GM12874 (cell line): Measurements from ENCODE around the gene ANP32D.

Source experiments
- TF ChIP-seq, protein P1 (sequence below): IDR thresholded peaks from 2 replicates; pipeline ENCODE4 v1.5.1; 2011; ENCODE audit warnings: low read depth, mild to moderate bottlenecking, control low read depth, low read length, moderate library complexity; ENCODE audit not compliant: insufficient read depth

ANP32D gene

DNA sequence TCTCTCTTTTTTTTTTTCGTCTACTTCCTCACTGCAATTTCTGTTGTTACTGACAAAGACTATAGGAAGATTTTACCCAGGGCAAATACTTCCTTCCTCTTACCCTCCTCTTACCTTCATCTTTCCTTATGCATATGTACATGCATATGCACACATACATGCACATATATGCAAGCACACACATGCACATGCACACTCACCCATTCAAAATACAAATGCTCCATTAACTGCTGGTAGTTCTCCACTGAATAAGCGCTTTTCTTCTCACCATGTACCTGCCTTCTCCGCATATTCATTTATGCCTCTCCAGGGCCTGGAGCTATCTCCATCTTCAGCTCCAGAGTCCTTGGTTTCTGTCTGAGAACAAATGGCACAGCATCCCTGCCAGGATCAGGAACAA, 10.6 kb downstream of the ANP32D start:
- TF ChIP-seq, protein P1, sequence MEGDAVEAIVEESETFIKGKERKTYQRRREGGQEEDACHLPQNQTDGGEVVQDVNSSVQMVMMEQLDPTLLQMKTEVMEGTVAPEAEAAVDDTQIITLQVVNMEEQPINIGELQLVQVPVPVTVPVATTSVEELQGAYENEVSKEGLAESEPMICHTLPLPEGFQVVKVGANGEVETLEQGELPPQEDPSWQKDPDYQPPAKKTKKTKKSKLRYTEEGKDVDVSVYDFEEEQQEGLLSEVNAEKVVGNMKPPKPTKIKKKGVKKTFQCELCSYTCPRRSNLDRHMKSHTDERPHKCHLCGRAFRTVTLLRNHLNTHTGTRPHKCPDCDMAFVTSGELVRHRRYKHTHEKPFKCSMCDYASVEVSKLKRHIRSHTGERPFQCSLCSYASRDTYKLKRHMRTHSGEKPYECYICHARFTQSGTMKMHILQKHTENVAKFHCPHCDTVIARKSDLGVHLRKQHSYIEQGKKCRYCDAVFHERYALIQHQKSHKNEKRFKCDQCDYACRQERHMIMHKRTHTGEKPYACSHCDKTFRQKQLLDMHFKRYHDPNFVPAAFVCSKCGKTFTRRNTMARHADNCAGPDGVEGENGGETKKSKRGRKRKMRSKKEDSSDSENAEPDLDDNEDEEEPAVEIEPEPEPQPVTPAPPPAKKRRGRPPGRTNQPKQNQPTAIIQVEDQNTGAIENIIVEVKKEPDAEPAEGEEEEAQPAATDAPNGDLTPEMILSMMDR = no peak

DNA sequence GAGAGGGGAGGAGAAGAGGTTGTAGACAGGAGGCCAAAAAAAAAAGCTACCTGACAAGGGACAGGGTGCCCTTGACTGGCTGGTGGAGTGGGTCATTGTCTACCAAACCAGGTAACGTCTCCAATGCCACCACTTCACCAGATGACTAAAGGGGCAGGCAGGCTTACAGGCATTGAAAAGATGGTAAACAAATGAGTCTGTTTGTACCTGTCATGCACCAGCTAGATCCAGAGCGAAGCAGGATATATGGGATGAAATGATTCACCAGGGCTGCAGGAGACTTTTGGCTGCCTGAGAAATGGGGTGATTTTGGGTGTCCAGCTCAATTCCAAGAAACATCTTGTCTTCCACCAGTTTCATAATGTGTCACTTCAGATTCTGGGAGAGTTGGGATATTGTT, 13.9 kb downstream of the ANP32D start:
- TF ChIP-seq, protein P1 = no peak

- TF ChIP-seq, protein P1 = no peak
Measured at GRCh38 chr12:48486679-48487078, 14.3 kb downstream of the ANP32D start.

GRCh38 chr12:48489012-48489411, 16.7 kb downstream of the ANP32D start:
- TF ChIP-seq, protein P1 = no peak

DNA sequence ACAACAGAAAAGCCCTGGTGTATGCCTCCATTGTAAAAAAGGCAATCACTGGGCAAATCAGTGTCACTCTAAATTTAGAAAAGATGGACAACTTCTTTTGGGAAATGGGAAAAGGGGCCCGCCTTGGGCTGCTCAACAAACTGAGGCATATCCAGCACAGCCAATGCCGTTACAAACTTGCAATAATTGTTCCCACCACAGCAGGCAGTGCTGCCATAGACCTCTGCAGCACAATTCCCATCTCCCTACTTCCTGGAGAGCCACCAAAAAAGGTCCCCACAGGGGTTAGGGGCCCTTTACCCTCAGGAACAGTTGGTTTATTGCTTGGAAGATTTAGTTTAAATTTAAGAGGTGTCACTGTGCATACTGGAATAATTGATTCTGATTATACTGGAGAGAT, 36.6 kb downstream of the ANP32D start:
- TF ChIP-seq, protein P1 = no peak

DNA sequence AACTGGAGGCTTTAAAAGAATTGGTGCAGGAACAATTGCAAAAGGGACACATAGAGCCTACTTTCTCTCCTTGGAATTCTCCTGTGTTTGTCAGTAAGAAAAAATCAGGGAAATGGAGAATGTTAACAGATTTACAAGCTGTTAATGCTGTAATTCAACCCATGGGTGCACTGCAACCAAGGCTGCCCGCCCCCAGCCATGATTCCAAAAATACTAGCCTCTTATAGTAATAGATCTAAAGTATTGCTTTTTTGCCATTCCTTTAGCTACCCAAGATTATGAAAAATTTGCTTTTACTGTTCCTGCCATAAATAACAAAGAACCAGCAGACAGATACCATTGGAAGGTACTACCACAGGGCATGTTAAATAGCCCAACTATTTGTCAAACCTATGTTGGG, 37.8 kb downstream of the ANP32D start:
- TF ChIP-seq, protein P1 = no peak

- TF ChIP-seq, protein P1 = no peak
Measured at GRCh38 chr12:48512855-48513254, 40.5 kb downstream of the ANP32D start.

GRCh38 chr12:48514728-48515127, 42.4 kb downstream of the ANP32D start:
- TF ChIP-seq, protein P1 = no peak
